IMR-90 (cell line): ENCODE data around the gene TDRD6. TPM values are rescaled to one million over a fixed set of nuclear protein-coding genes. Genes with fewer than 3 reads are reported as not detected.

Source experiments
- polyA plus RNA-seq, 3 experiments: library from polyadenylated mRNA; depleted of rRNA; stranded (reverse); fragments of >200 nt; gene quantifications; 2 replicates each; pipeline ENCODE4 v1.2.3, GENCODE V29; 2012; ENCODE audit warnings: low replicate concordance in 1 of 3
- total RNA-seq: library from RNA; depleted of rRNA; stranded (reverse); fragments of >200 nt; gene quantifications from 2 replicates; pipeline ENCODE4 v1.2.3, GENCODE V29; 2012; rRNA removed

TDRD6 gene
- total and polyA plus RNA-seq, 2 of the 4 experiments (the other 2 are of a cell fraction): not detected

Other genes starting within 250 kb of the TDRD6 start
- gene RCAN2, start 196.4 kb upstream of the TDRD6 start, total RNA-seq: 1.3 and 2.2 TPM in 2 replicates
- gene RCAN2, start 196.4 kb upstream of the TDRD6 start, polyA plus RNA-seq (2012; rRNA removed): 1.8 TPM in 2 replicates
- gene CYP39A1, start 35.1 kb upstream of the TDRD6 start, total RNA-seq: under 0.01 TPM in 1 of 2 replicates, not detected in the other
- 0.03 TPM in 1 of 2 replicates, not detected in the other for gene CYP39A1, start 35.1 kb upstream of the TDRD6 start, polyA plus RNA-seq (2012; rRNA removed)
- 0.28 TPM in 1 of 2 replicates, not detected in the other for gene SLC25A27, start 34.9 kb upstream of the TDRD6 start, total RNA-seq
- gene SLC25A27, start 34.9 kb upstream of the TDRD6 start, polyA plus RNA-seq (2012; rRNA removed): 0.63 and 1.3 TPM in 2 replicates
- not detected in 2 replicates for gene PLA2G7, start 47.5 kb downstream of the TDRD6 start, total RNA-seq
- gene PLA2G7, start 47.5 kb downstream of the TDRD6 start, polyA plus RNA-seq (2012; rRNA removed): not detected in 2 replicates
- gene ANKRD66, start 59.0 kb downstream of the TDRD6 start, total RNA-seq: not detected in 2 replicates
- not detected in 2 replicates for gene ANKRD66, start 59.0 kb downstream of the TDRD6 start, polyA plus RNA-seq (2012; rRNA removed)
- gene MEP1A, start 105.5 kb downstream of the TDRD6 start, total RNA-seq: not detected in 2 replicates
- gene MEP1A, start 105.5 kb downstream of the TDRD6 start, polyA plus RNA-seq (2012; rRNA removed): not detected in 2 replicates
- gene ADGRF5, start 234.1 kb downstream of the TDRD6 start, total RNA-seq: not detected in 2 replicates
- gene ADGRF5, start 234.1 kb downstream of the TDRD6 start, polyA plus RNA-seq (2012; rRNA removed): not detected in 2 replicates